RWPE2 (cell line): Measurements from ENCODE around the gene C1orf198.
"Not testable (repeated sequence)": the region's sequence is repeated elsewhere in the genome, so short reads cannot be mapped to it uniquely, and the experiment has no call there.

Experiments
- ATAC-seq: fragments of 200-7000 bp; cut with Tn5 transposase; 3 replicates; pipeline ENCODE4 v1.9.1; 2021; ENCODE audit warnings: low read depth
- DNase-seq: peaks from one replicate; pipeline ENCODE4 v3.0.0-alpha.2; 2020; ENCODE audit warnings: low spot score
- H3K27ac ChIP-seq: fragments of 450-650 bp; 2 replicates; pipeline ENCODE4 v1.5.1; 2017; ENCODE audit warnings: mild to moderate bottlenecking; ENCODE audit not compliant: poor library complexity, severe bottlenecking
- H3K27me3 ChIP-seq: fragments of 250-450 bp; sonication (Bioruptor Pico); 2 replicates; pipeline ENCODE4 v1.5.1; 2021; ENCODE audit warnings: mild to moderate bottlenecking, moderate library complexity; ENCODE audit not compliant: insufficient read depth, poor library complexity, severe bottlenecking
- H3K36me3 ChIP-seq: fragments of 250-450 bp; sonication (Bioruptor Pico); 2 replicates; pipeline ENCODE4 v1.5.1; 2020; ENCODE audit warnings: low read depth, mild to moderate bottlenecking, moderate library complexity
- H3K4me1 ChIP-seq: fragments of 250-450 bp; sonication (Bioruptor Pico); 2 replicates; pipeline ENCODE4 v1.5.1; 2021; ENCODE audit warnings: mild to moderate bottlenecking, moderate library complexity; ENCODE audit not compliant: insufficient read depth, poor library complexity, severe bottlenecking
- H3K4me3 ChIP-seq: fragments of 250-450 bp; sonication (Bioruptor Pico); 2 replicates; pipeline ENCODE4 v1.5.1; 2021; ENCODE audit warnings: mild to moderate bottlenecking, moderate library complexity; ENCODE audit not compliant: severe bottlenecking
- H3K9me3 ChIP-seq: fragments of 250-450 bp; sonication (Bioruptor Pico); 2 replicates; pipeline ENCODE4 v1.5.1; 2021; ENCODE audit warnings: mild to moderate bottlenecking, moderate library complexity; ENCODE audit not compliant: severe bottlenecking
- CTCF ChIP-seq: fragments of 450-650 bp; IDR thresholded peaks from one replicate; pipeline ENCODE4 v1.5.1; 2017; ENCODE audit warnings: mild to moderate bottlenecking, moderate library complexity; ENCODE audit not compliant: poor library complexity, severe bottlenecking

The C1orf198 gene

DNA sequence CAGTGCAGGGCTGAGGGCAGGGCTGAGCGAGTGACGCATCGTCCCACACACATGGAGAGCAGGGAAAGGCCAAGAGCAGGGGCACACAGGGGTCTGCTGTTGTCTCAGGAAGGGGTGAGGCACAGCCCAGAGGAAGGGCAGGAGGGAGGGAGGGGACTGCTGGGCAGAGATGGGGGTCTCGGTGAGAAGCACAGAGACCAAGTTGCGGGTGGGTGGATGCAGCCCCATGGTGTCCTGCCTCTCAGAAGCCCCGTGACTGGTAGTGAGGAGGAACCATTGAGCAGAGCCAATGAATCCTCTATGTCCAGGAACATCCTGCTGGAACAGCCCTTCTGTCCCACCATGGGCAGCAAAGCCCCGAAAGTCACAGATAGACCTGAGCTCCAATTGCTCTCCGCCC lies 17.8 kb downstream of the C1orf198 start:
- no peak overlapping the region for H3K27ac ChIP-seq
- no peak for TF ChIP-seq CTCF
- no peak overlapping the region for H3K4me3 ChIP-seq
- DNase-seq (no peak), ATAC-seq (no peak)
- H3K27me3 ChIP-seq, result no peaks in the 10 kb centered on the region
- H3K9me3 ChIP-seq, result no peaks in the 10 kb centered on the region
- peaks cover 7% of the 10 kb centered on the region for H3K4me1 ChIP-seq
- H3K36me3 ChIP-seq, result no peaks in the 10 kb centered on the region

- DNase-seq (no peak), ATAC-seq (peak; percentile 45; the same call in 1 of the 3 replicates)
- Histone ChIP-seq H3K36me3 (no peaks in the 10 kb centered on the region), H3K27me3 (no peaks in the 10 kb centered on the region), H3K9me3 (no peaks in the 10 kb centered on the region), H3K27ac (no peak overlapping the region), H3K4me1 (peaks cover 7% of the 10 kb centered on the region), H3K4me3 (no peak overlapping the region)
- no peak for TF ChIP-seq CTCF
Observed at GRCh38 chr1:230849451-230850224, 18.7 kb downstream of the C1orf198 start.

DNA sequence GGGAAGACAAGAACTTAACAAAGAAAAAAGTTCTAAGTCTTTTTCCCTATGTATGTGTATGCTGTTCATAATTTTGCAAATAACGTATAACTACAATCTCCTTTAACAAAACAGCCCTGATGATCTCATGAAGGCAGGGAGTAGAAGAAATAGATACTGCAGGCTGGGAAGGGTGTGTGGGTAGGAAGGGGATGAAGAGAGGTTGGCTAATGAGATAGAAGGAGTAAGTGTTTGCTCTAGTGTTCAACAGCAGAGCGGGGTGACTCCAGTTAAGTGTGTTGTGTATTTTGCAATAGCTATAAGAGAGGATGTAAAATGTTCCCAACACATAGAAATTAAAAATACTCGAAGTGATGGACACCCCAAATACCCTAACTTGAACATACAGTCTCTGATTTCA lies 20.1 kb downstream of the C1orf198 start:
- DNase-seq, result no peak
- H3K9me3 ChIP-seq, result no peaks in the 10 kb centered on the region
- no peak overlapping the region for H3K4me3 ChIP-seq
- no peak overlapping the region for H3K27ac ChIP-seq
- H3K36me3 ChIP-seq, result no peaks in the 10 kb centered on the region
- no peak for ATAC-seq
- H3K4me1 ChIP-seq, result peaks cover 7% of the 10 kb centered on the region
- TF ChIP-seq CTCF, result no peak
- H3K27me3 ChIP-seq, result no peaks in the 10 kb centered on the region

- not testable (repeated sequence) for H3K27ac ChIP-seq, ATAC-seq, H3K9me3 ChIP-seq, H3K4me1 ChIP-seq, DNase-seq, H3K27me3 ChIP-seq, H3K36me3 ChIP-seq, H3K4me3 ChIP-seq
Observed at GRCh38 chr1:230845184-230845583, 23.1 kb downstream of the C1orf198 start.

DNA sequence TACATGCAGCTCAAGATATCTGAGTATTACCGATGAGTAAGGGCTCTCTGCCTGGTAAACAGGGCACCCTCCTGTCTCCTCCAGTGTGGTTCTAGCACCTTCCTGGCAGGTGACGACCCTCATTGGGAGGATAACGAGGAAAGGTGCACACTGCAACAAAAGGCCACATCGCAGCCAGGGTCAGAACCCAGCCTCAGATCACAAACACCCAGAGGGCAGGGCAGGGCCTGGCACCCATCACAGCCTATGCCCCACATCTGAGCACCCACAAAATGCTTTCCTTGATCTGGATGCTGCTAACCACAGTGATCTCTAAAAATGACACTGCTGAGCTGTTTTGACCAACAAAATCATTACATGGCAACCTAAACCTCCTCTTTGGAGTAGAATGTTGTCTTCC lies 23.8 kb downstream of the C1orf198 start:
- Histone ChIP-seq H3K27ac (no peak overlapping the region), H3K36me3 (no peaks in the 10 kb centered on the region), H3K9me3 (no peaks in the 10 kb centered on the region), H3K4me3 (no peak overlapping the region), H3K4me1 (peaks cover under 1% of the 10 kb centered on the region), H3K27me3 (no peaks in the 10 kb centered on the region)
- DNase-seq, result no peak
- no peak for TF ChIP-seq CTCF
- ATAC-seq, result no peak
